Spinal cord (tissue), 10 donors: ENCODE results near the gene P4HA2. TPM values are rescaled to one million over a fixed set of nuclear protein-coding genes. Genes with fewer than 3 reads are reported as not detected.
A peak's percentile ranks its signal among the peaks of the same experiment; 100 is the strongest.

Source experiments
- DNase-seq, 6 donors: peaks; one replicate each; pipeline versions ENCODE4 v3.0.0 to v3.0.0-alpha.2; 2013 to 2015; ENCODE audit warnings: low spot score in 6 of 6, low read depth in 4 of 6
- H3K27ac ChIP-seq: one replicate; pipeline ENCODE4 v1.5.1; 2013; ENCODE audit warnings: low read depth, low read length, control low read depth
- H3K27me3 ChIP-seq: one replicate; pipeline ENCODE4 v1.6.1; 2013; ENCODE audit warnings: low read length; ENCODE audit not compliant: control insufficient read depth, insufficient read depth
- H3K36me3 ChIP-seq: one replicate; pipeline ENCODE4 v1.6.1; 2013; ENCODE audit warnings: low read length; ENCODE audit not compliant: control insufficient read depth, insufficient read depth
- H3K4me1 ChIP-seq: one replicate; pipeline ENCODE4 v1.6.1; 2013; ENCODE audit warnings: low read length; ENCODE audit not compliant: control insufficient read depth, insufficient read depth
- H3K4me3 ChIP-seq: one replicate; pipeline ENCODE4 v1.5.1; 2013; ENCODE audit warnings: low read depth, low read length, control low read depth
- H3K9me3 ChIP-seq: one replicate; pipeline ENCODE4 v1.6.1; 2013; ENCODE audit warnings: low read length; ENCODE audit not compliant: control insufficient read depth, insufficient read depth
- WGBS: methylation state at CpG from one replicate; pipeline ENCODE4 v1.1.5; 2013; ENCODE audit warnings: missing lambda C conversion rate; ENCODE audit not compliant: insufficient coverage; 5-methylcytosine and 5-hydroxymethylcytosine counted together
- polyA plus RNA-seq, 2 donors: library from polyadenylated mRNA; unstranded; fragments of 120-200 nt; gene quantifications; one replicate each; pipeline ENCODE4 v1.2.1, GENCODE V29; 2013; ENCODE audit not compliant: insufficient read length in 2 of 2
- total RNA-seq, 2 donors: library from RNA; depleted of rRNA in 1 of 2; stranded (reverse); fragments of 120-200 nt in 1 of 2; fragments of >200 nt in 1 of 2; gene quantifications; one replicate each; pipeline versions ENCODE4 v1.2.3 to v1.2.4, GENCODE V29; 2013 to 2014
- donor health status: healthy.

Gene P4HA2
- total and polyA plus RNA-seq, 4 donors, result 11.2 to 44.1 (median 22.2) TPM

DNA sequence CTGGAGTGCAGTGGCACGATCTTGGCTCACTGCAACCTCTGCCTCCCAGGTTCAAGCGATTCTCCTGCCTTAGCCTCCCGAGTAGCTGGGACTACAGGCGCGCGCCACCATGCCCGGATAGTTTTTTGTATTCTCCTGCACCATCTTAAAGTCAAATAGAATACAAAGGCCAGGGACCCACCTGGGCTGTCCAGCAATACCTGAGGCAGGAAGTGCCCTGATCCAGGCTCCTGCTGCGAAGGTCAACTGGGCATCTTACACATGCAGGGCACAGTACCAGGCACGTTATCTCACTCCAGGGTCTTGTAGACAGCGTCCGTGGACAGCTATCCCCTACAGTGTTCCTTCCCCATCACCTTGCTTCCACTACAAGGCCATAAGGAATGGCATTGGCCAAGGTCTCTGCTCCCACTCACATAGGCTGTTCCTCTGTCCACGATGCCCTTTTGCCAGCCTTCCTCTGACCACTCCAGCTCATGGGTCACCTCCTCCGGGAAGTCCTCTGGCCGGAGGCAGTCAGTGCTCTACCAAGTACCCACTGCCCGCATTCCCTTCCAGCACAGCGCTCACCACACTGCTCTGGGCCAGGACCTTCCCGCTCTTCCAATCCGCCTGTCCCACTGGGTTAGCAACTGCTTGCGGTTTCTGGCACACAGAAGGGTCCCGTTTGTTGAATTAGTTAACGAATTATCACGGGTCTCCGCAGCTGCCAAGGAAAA lies 978 bp downstream of the P4HA2 start:
- H3K9me3 ChIP-seq, result no peaks in the 10 kb centered on the region
- WGBS, result 59% methylated on average over 20 of the region's 23 CpGs
- DNase-seq, result peak in 2 of 6 donors; percentile 46 to 60
- peaks cover 41% of the 10 kb centered on the region for H3K4me1 ChIP-seq
- H3K36me3 ChIP-seq, result no peaks in the 10 kb centered on the region
- H3K4me3 ChIP-seq, result peak overlapping the region; percentile 36
- no peaks in the 10 kb centered on the region for H3K27me3 ChIP-seq
- H3K27ac ChIP-seq, result peak overlapping the region; percentile 65

DNA sequence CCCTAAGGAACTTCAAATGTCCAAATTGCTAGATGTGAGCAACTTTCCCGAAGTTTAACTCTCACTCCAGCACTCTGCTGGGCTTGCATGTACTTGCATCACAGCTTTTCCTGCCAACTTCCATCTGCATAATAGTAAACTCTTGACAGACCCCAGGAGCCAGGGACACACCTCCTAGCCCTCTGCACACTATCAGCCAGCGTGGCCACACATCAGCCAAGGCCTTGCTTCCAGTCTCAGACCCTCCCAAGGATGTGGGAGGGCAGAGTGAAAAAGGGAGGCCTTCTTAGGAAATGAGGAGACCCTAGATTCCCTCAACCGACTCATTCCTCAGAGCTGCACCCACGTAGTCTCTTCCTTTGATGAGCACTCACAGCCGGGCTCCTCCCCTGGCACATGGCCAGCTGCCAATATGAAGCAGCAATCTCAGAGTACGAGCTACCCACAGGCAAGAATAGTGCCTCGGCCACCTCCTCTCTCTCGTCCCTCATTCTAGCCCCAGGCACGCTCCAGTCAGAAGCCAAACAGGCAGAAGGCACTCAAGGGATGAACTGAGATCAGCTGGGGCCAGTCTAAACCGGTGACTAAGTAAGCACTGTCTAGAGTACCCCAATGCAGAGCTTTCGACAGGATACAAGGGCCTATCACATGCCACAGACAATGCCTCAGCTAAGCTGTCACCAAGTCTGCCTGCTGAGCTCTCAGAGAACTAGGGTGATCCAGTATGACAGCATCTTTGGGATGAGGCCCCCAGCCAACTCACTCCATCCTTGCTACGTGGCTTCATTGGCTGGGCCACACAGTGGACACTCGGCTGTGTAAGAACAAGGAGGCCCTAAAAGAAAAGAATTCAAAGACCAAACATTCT lies 2.3 kb downstream of the P4HA2 start:
- no peak overlapping the region for H3K4me3 ChIP-seq
- WGBS, result 41% methylated on average over 12 of the region's 13 CpGs
- H3K27ac ChIP-seq, result peak overlapping the region; percentile 57
- peak in 2 of 6 donors; percentile 65 to 72 for DNase-seq
- no peaks in the 10 kb centered on the region for H3K9me3 ChIP-seq
- no peaks in the 10 kb centered on the region for H3K27me3 ChIP-seq
- peaks cover 43% of the 10 kb centered on the region for H3K4me1 ChIP-seq
- H3K36me3 ChIP-seq, result no peaks in the 10 kb centered on the region

DNA sequence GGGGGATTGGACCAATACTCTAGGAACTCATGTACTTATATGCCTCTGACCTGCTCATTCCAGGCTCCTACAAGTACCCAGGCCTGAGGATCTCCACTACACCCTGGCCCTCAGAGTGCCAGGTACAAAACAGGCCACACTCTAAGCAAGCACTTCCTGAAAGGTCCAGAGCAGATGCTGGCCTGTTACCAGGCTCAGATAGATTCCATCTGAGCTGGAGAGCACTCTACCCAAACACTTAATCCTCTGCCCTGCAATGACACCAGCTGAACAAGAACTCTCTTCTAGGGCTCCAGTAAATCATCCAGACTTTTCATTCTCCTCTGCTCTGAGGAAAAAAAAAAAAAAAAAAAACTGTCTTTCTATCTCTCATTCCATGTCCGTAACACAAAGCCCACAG lies 2.9 kb downstream of the P4HA2 start:
- Histone ChIP-seq H3K27ac (no peak overlapping the region), H3K27me3 (no peaks in the 10 kb centered on the region), H3K4me1 (peaks cover 43% of the 10 kb centered on the region), H3K36me3 (no peaks in the 10 kb centered on the region), H3K4me3 (no peak overlapping the region), H3K9me3 (no peaks in the 10 kb centered on the region)
- DNase-seq, result no peak
- 91% methylated on average over 1 of the region's 1 CpG for WGBS

DNA sequence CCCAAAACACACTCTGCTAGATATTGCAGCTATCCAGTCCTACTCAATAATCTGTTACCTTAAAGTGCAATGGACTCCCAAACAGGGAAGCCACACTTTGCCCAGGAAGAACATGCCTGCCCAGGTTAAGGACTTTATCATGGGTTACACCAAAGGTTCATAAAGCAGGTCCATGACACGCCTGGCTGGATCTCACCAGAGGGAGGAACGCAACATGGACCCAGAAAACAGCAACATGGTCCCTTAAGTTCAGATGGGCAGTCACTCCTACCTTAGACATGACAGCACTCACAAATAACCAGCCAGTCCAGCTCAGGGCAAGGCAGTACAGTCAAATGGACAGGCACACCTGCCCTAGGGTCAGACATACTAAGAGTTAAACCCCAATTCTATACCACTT lies 3.8 kb downstream of the P4HA2 start:
- H3K27me3 ChIP-seq, result no peaks in the 10 kb centered on the region
- 100% methylated on average over 2 of the region's 2 CpGs for WGBS
- H3K27ac ChIP-seq, result no peak overlapping the region
- no peak for DNase-seq
- H3K4me3 ChIP-seq, result no peak overlapping the region
- no peaks in the 10 kb centered on the region for H3K9me3 ChIP-seq
- H3K36me3 ChIP-seq, result no peaks in the 10 kb centered on the region
- H3K4me1 ChIP-seq, result peaks cover 43% of the 10 kb centered on the region

DNA sequence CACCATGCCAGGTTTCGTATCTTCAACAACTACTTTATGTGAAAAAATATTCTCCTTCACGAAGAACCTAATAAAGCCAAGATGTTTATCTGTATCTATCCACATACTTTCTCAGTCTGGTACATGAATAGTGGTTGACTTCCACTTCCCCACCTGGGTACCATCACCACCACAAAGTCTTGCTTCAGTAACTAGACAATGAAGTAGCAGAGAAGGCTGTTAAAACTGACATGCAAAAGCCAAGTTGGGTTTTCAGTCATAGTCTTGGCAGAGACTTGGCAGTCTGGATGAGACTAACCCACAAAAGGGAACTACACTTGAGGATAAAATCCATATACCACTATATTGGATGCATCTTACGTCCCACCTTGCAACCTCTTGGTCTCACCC lies 5.0 kb downstream of the P4HA2 start:
- H3K27ac ChIP-seq, result peak overlapping the region; percentile 72
- peaks cover 34% of the 10 kb centered on the region for H3K4me1 ChIP-seq
- 90% methylated on average over 2 of the region's 3 CpGs for WGBS
- H3K9me3 ChIP-seq, result no peaks in the 10 kb centered on the region
- H3K36me3 ChIP-seq, result no peaks in the 10 kb centered on the region
- no peak overlapping the region for H3K4me3 ChIP-seq
- H3K27me3 ChIP-seq, result no peaks in the 10 kb centered on the region
- DNase-seq, result no peak

DNA sequence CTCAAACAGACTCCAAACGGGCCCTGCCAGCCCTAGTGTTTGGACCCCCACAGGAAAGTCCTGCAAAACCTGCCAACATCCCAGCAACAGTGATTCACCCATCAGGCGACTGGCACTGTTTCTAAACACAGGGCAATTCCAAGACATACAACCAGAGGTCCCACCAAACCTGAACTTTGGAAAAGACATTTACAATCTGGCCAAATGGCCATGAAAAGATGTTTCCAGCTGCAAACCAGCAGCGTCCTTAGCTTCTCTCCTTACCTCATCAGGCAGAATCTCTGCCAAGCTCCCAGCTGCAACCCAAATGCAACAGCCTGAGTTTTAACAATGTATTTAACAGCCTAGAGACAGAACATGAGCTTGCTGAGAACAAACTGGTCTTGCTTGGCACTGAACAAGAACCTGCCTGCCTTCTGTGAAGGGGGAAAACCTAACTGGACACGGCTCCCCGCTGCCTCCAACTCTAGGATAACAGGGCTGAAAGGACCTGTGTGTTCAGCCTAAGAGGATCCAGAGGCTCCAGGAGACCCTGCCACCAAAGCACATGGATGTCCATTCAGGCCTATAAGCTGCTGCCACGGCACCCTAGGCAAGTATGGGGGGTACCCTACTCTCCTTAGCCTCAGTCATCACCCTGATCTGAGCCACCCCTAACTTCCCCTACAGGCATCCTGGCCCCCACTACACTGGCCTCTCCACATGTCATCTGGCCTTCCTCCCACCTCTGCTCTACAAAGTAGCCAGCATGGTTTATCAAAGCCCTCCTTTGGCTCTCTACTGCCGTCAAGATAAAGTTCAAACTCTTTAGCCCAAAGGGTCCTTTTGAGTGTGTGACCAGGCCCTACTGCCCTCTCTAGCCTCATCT lies 5.6 kb downstream of the P4HA2 start:
- Histone ChIP-seq H3K27ac (peak overlapping the region; percentile 72), H3K4me3 (no peak overlapping the region), H3K4me1 (peaks cover 30% of the 10 kb centered on the region), H3K9me3 (no peaks in the 10 kb centered on the region), H3K27me3 (no peaks in the 10 kb centered on the region), H3K36me3 (no peaks in the 10 kb centered on the region)
- peak in 3 of 6 donors; percentile 55 to 86 (median 84) for DNase-seq
- 48% methylated on average over 7 of the region's 7 CpGs for WGBS

DNA sequence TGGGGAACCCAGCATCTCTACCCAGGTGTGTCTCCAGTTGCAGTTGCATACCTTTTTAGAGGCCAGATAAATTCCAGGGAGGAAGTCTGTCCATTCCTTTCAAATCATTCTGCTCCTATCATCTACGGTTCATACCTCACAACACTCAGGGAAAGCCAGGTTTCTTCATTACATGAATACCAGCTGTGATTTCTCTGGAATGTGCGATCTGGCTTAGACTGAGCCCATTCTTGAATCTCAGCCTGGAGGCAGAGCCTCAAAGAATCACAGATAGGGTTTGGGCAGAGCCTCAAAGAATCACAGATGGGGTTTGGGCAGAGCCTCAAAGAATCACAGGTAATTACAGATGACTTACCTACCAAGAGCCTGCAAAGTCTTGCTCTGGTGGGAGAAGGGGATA lies 7.2 kb downstream of the P4HA2 start:
- 94% methylated on average over 2 of the region's 2 CpGs for WGBS
- Histone ChIP-seq H3K4me3 (no peak overlapping the region), H3K27ac (no peak overlapping the region), H3K4me1 (peaks cover 16% of the 10 kb centered on the region), H3K27me3 (no peaks in the 10 kb centered on the region), H3K36me3 (peaks cover under 1% of the 10 kb centered on the region), H3K9me3 (no peaks in the 10 kb centered on the region)
- no peak for DNase-seq

DNA sequence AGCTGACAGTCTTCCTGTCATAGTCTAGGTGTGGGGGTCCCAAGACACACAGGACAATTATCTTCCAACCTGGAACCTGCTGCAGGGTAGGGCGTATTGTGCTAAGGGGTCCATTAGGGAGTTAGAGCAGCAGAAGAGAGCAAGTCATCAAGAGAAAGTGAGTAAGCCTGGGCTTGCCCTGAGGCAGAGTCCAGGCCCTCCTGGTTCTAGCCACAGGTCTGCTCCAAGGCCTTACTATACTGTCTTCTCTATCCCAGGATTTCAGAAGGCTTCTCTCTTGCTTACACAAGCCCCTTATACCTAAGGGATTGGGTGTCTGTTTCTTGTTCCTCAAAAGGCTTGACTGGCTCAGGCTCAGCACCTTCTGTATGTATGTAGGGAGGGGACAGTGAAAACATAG lies 7.7 kb downstream of the P4HA2 start:
- Histone ChIP-seq H3K27ac (no peak overlapping the region), H3K36me3 (peaks cover 5% of the 10 kb centered on the region), H3K4me1 (peaks cover 16% of the 10 kb centered on the region), H3K4me3 (no peak overlapping the region), H3K9me3 (no peaks in the 10 kb centered on the region), H3K27me3 (no peaks in the 10 kb centered on the region)
- DNase-seq, result no peak
- WGBS, result no CpG with 5 or more reads among the region's 1 CpG

DNA sequence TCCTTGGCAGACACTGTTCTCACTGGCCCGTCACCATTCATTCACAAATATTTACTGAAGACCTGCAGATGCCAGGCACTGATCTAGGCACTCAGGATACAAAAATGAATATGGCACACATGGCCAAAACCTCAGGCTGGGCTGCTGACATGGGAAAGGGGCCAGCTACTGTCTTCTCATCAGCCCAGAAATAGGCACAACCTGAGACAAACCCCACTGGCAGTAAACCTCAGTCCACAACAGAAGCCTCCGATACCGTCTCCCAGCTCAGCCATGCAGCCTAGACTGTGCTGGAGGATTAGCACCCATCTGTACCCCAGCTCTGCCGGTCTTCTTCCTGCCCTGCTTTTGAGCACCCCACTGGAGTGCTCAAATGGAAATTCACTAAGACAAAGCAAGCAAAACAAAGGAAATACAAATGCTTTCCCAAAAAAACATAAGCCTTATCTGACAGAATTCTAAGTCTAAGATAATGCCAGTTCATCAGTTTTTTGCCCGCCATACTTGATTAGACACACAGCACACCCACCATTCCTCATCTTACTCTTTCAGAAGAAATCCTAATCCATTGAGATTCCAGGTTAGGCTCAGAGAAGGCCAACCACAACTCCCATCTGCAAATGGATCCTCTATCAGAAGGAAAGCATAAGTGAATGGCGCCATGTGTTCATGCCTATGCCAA lies 8.2 kb downstream of the P4HA2 start:
- no peak overlapping the region for H3K4me3 ChIP-seq
- H3K27me3 ChIP-seq, result no peaks in the 10 kb centered on the region
- DNase-seq, result no peak
- WGBS, result 93% methylated on average over 6 of the region's 6 CpGs
- H3K27ac ChIP-seq, result no peak overlapping the region
- peaks cover 17% of the 10 kb centered on the region for H3K4me1 ChIP-seq
- peaks cover 5% of the 10 kb centered on the region for H3K36me3 ChIP-seq
- no peaks in the 10 kb centered on the region for H3K9me3 ChIP-seq
